ENCODE data around the gene TMEM213.

TMEM213 gene

GRCh38 chr7:138843632-138844580 lies 46.1 kb downstream of the TMEM213 start:
- Histone ChIP-seq H3K4me3 (ENCODE audit: insufficient read length, low read depth) (no peak overlapping the region), H3K36me3 (ENCODE audit: insufficient read depth, insufficient read length, low read length) (no peaks in the 10 kb centered on the region), H3K9ac (ENCODE audit: insufficient read length, low read depth) (no peak overlapping the region), H3K27me3 (ENCODE audit: insufficient read depth, insufficient read length) (no peaks in the 10 kb centered on the region), H3K9me3 (ENCODE audit: insufficient read depth, low read length) (no peaks in the 10 kb centered on the region), H3K4me1 (ENCODE audit: insufficient read depth, insufficient read length) (no peaks in the 10 kb centered on the region)
- no peak for TF ChIP-seq ZNF274 (IDR thresholded peaks at IDR 0.05; ENCODE audit: low read depth, low read length)
- no peak for TF ChIP-seq YY1 (IDR thresholded peaks at IDR 0.05; ENCODE audit: insufficient read depth, insufficient read length)
- no peak for TF ChIP-seq SUZ12 (IDR thresholded peaks at IDR 0.05; ENCODE audit: extremely low read depth, insufficient read depth, insufficient read length)
- no peak for DNase-seq (ENCODE audit: low read depth, low spot score)

- Histone ChIP-seq H3K27me3 (ENCODE audit: insufficient read depth, insufficient read length) (no peaks in the 10 kb centered on the region), H3K4me3 (ENCODE audit: insufficient read length, low read depth) (no peak overlapping the region), H3K9ac (ENCODE audit: insufficient read length, low read depth) (no peak overlapping the region), H3K9me3 (ENCODE audit: insufficient read depth, low read length) (no peaks in the 10 kb centered on the region; the same call in 1 of the 2 replicates), H3K36me3 (ENCODE audit: insufficient read depth, insufficient read length, low read length) (no peaks in the 10 kb centered on the region), H3K4me1 (ENCODE audit: insufficient read depth, insufficient read length) (no peaks in the 10 kb centered on the region)
- DNase-seq (ENCODE audit: low read depth, low spot score), result no peak
- TF ChIP-seq SUZ12 (IDR thresholded peaks at IDR 0.05; ENCODE audit: extremely low read depth, insufficient read depth, insufficient read length) (no peak), YY1 (IDR thresholded peaks at IDR 0.05; ENCODE audit: insufficient read depth, insufficient read length) (no peak), ZNF274 (IDR thresholded peaks at IDR 0.05; ENCODE audit: low read depth, low read length) (no peak)
These were observed 47.9 kb downstream of the TMEM213 start for GRCh38 chr7:138845711-138846110.

- Histone ChIP-seq H3K36me3 (ENCODE audit: insufficient read depth, insufficient read length, low read length) (peaks cover 4% of the 10 kb centered on the region), H3K4me3 (ENCODE audit: insufficient read length, low read depth) (no peak overlapping the region), H3K9me3 (ENCODE audit: insufficient read depth, low read length) (no peaks in the 10 kb centered on the region; the same call in 1 of the 2 replicates), H3K4me1 (ENCODE audit: insufficient read depth, insufficient read length) (no peaks in the 10 kb centered on the region), H3K9ac (ENCODE audit: insufficient read length, low read depth) (no peak overlapping the region), H3K27me3 (ENCODE audit: insufficient read depth, insufficient read length) (no peaks in the 10 kb centered on the region)
- TF ChIP-seq YY1 (IDR thresholded peaks at IDR 0.05; ENCODE audit: insufficient read depth, insufficient read length) (no peak), ZNF274 (IDR thresholded peaks at IDR 0.05; ENCODE audit: low read depth, low read length) (no peak), SUZ12 (IDR thresholded peaks at IDR 0.05; ENCODE audit: extremely low read depth, insufficient read depth, insufficient read length) (no peak)
- DNase-seq (ENCODE audit: low read depth, low spot score), result no peak
These were observed 50.5 kb downstream of the TMEM213 start for GRCh38 chr7:138848056-138848980.

GRCh38 chr7:138849701-138850100 lies 51.9 kb downstream of the TMEM213 start:
- DNase-seq (ENCODE audit: low read depth, low spot score), result no peak
- H3K9me3 ChIP-seq (ENCODE audit: insufficient read depth, low read length), result no peaks in the 10 kb centered on the region; the same call in 1 of the 2 replicates
- H3K4me3 ChIP-seq (ENCODE audit: insufficient read length, low read depth), result no peak overlapping the region
- no peaks in the 10 kb centered on the region for H3K27me3 ChIP-seq (ENCODE audit: insufficient read depth, insufficient read length)
- H3K9ac ChIP-seq (ENCODE audit: insufficient read length, low read depth), result no peak overlapping the region
- no peaks in the 10 kb centered on the region for H3K4me1 ChIP-seq (ENCODE audit: insufficient read depth, insufficient read length)
- peaks cover 4% of the 10 kb centered on the region for H3K36me3 ChIP-seq (ENCODE audit: insufficient read depth, insufficient read length, low read length)
- no peak for TF ChIP-seq ZNF274 (IDR thresholded peaks at IDR 0.05; ENCODE audit: low read depth, low read length)
- no peak for TF ChIP-seq SUZ12 (IDR thresholded peaks at IDR 0.05; ENCODE audit: extremely low read depth, insufficient read depth, insufficient read length)
- no peak for TF ChIP-seq YY1 (IDR thresholded peaks at IDR 0.05; ENCODE audit: insufficient read depth, insufficient read length)

- Histone ChIP-seq H3K4me3 (ENCODE audit: insufficient read length, low read depth) (no peak overlapping the region), H3K9ac (ENCODE audit: insufficient read length, low read depth) (no peak overlapping the region), H3K4me1 (ENCODE audit: insufficient read depth, insufficient read length) (no peaks in the 10 kb centered on the region), H3K27me3 (ENCODE audit: insufficient read depth, insufficient read length) (no peaks in the 10 kb centered on the region), H3K9me3 (ENCODE audit: insufficient read depth, low read length) (peaks cover 4% of the 10 kb centered on the region; the same call in 1 of the 2 replicates), H3K36me3 (ENCODE audit: insufficient read depth, insufficient read length, low read length) (peaks cover 8% of the 10 kb centered on the region)
- TF ChIP-seq ZNF274 (IDR thresholded peaks at IDR 0.05; ENCODE audit: low read depth, low read length), result no peak
- TF ChIP-seq YY1 (IDR thresholded peaks at IDR 0.05; ENCODE audit: insufficient read depth, insufficient read length), result no peak
- TF ChIP-seq SUZ12 (IDR thresholded peaks at IDR 0.05; ENCODE audit: extremely low read depth, insufficient read depth, insufficient read length), result no peak
- DNase-seq (ENCODE audit: low read depth, low spot score), result no peak
These were observed 54.7 kb downstream of the TMEM213 start for GRCh38 chr7:138852469-138852868.

GRCh38 chr7:138853448-138853847 lies 55.7 kb downstream of the TMEM213 start:
- peaks cover 12% of the 10 kb centered on the region; the same call in 1 of the 2 replicates for H3K9me3 ChIP-seq (ENCODE audit: insufficient read depth, low read length)
- H3K4me3 ChIP-seq (ENCODE audit: insufficient read length, low read depth), result no peak overlapping the region
- no peaks in the 10 kb centered on the region for H3K27me3 ChIP-seq (ENCODE audit: insufficient read depth, insufficient read length)
- H3K36me3 ChIP-seq (ENCODE audit: insufficient read depth, insufficient read length, low read length), result peaks cover 8% of the 10 kb centered on the region
- H3K9ac ChIP-seq (ENCODE audit: insufficient read length, low read depth), result no peak overlapping the region
- TF ChIP-seq SUZ12 (IDR thresholded peaks at IDR 0.05; ENCODE audit: extremely low read depth, insufficient read depth, insufficient read length), result no peak
- no peak for TF ChIP-seq ZNF274 (IDR thresholded peaks at IDR 0.05; ENCODE audit: low read depth, low read length)
- TF ChIP-seq YY1 (IDR thresholded peaks at IDR 0.05; ENCODE audit: insufficient read depth, insufficient read length), result no peak
- H3K4me1 ChIP-seq (ENCODE audit: insufficient read depth, insufficient read length), result no peaks in the 10 kb centered on the region
- DNase-seq (ENCODE audit: low read depth, low spot score), result no peak
